PFSK-1 (cell line): ENCODE data around the gene SP140.

Experiments
- FOXP2 ChIP-seq: optimal IDR thresholded peaks from 2 replicates; pipeline ENCODE3; 2011; ENCODE audit warnings: borderline replicate concordance, control low read depth, inconsistent platforms; ENCODE audit not compliant: insufficient read depth; ENCODE audit errors: extremely low read length, extremely low read depth
- POLR2AphosphoS5 ChIP-seq: IDR thresholded peaks from 2 replicates; pipeline ENCODE4 v1.6.1; 2012; ENCODE audit warnings: low read depth, mild to moderate bottlenecking, control low read depth, low read length, moderate library complexity
- REST ChIP-seq, 2 experiments: IDR thresholded peaks; 2 replicates each; pipeline versions ENCODE4 v1.6.1 to v1.8.0; 2011 to 2012; ENCODE audit warnings: low read depth in 2 of 2, low read length in 2 of 2, control low read depth in 1 of 2, inconsistent platforms in 1 of 2, mild to moderate bottlenecking in 1 of 2, moderate library complexity in 1 of 2; ENCODE audit not compliant: insufficient read depth in 1 of 2
- SIN3A ChIP-seq: IDR thresholded peaks from 2 replicates; pipeline ENCODE4 v1.6.1; 2012; ENCODE audit warnings: mild to moderate bottlenecking, low read length, moderate library complexity, borderline replicate concordance; ENCODE audit not compliant: insufficient read depth
- TAF1 ChIP-seq: IDR thresholded peaks from 2 replicates; pipeline ENCODE4 v1.6.1; 2012; ENCODE audit warnings: low read length, control low read depth, borderline replicate concordance; ENCODE audit not compliant: insufficient read depth

Gene SP140

GRCh38 chr2:230205034-230205433, 20.5 kb upstream of the SP140 start:
- no peak for TF ChIP-seq REST (IDR thresholded peaks at IDR 0.05; ENCODE audit: insufficient read depth in 1 of 2, low read depth in 2 of 2, low read length in 2 of 2)
- no peak for TF ChIP-seq SIN3A
- no peak for TF ChIP-seq TAF1
- no peak for TF ChIP-seq FOXP2
- TF ChIP-seq POLR2AphosphoS5 = no peak

DNA sequence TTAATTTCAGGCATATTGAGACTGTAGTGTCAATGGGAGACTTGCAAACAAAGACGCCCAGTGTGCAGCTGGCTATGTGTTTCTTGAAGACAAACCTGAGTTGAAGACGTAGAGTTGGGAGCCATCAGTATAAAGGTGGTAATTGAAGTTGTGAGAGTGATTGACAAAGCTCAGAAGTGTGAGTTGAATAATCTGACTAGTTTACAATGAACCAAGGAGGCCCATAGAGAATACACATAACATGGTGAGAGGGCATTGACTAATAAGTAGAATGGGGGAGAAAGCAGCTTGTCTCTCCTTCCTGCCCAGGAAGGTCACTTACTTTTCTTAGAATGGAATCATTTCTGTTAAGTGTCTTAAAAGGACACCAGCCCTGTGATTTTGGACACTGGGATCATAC, 19.8 kb upstream of the SP140 start:
- TF ChIP-seq POLR2AphosphoS5 (no peak), FOXP2 (no peak), SIN3A (no peak), TAF1 (no peak), REST (IDR thresholded peaks at IDR 0.05; ENCODE audit: insufficient read depth in 1 of 2, low read depth in 2 of 2, low read length in 2 of 2) (no peak)

DNA sequence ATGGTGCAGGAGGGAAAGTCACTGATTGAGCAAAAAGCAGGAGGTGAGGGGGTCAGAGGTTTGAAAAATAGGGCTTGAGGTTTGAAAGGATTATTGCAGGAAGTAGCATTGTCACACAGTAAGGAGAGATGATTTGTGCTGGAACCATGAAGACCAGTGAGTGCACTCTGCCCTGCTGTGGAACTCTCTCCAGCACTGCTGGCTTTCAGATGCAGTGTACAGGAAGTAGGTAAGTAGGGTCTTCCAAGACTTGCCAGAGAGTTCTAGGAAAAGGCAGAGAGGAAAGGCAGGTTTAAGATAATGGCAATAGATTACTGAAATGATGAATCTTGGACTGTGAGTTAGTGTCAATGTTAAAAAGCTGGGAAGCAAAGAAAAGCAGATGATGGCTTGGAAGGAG, 17.0 kb upstream of the SP140 start:
- no peak for TF ChIP-seq SIN3A
- TF ChIP-seq REST (IDR thresholded peaks at IDR 0.05; ENCODE audit: insufficient read depth in 1 of 2, low read depth in 2 of 2, low read length in 2 of 2) = no peak

GRCh38 chr2:230209422-230210051, 16.0 kb upstream of the SP140 start:
- TF ChIP-seq POLR2AphosphoS5 (no peak), SIN3A (no peak), REST (IDR thresholded peaks at IDR 0.05; ENCODE audit: insufficient read depth in 1 of 2, low read depth in 2 of 2, low read length in 2 of 2) (no peak), TAF1 (no peak)

- TF ChIP-seq TAF1 = no peak
- TF ChIP-seq FOXP2 = no peak
- no peak for TF ChIP-seq POLR2AphosphoS5
- TF ChIP-seq REST (IDR thresholded peaks at IDR 0.05; ENCODE audit: insufficient read depth in 1 of 2, low read depth in 2 of 2, low read length in 2 of 2) = no peak
- no peak for TF ChIP-seq SIN3A
Observed at GRCh38 chr2:230216489-230216888, 9.0 kb upstream of the SP140 start.
